ENCODE measurements around the gene PRKAR2B.
A peak's percentile ranks its signal among the peaks of the same experiment; 100 is the strongest.

Gene PRKAR2B

DNA sequence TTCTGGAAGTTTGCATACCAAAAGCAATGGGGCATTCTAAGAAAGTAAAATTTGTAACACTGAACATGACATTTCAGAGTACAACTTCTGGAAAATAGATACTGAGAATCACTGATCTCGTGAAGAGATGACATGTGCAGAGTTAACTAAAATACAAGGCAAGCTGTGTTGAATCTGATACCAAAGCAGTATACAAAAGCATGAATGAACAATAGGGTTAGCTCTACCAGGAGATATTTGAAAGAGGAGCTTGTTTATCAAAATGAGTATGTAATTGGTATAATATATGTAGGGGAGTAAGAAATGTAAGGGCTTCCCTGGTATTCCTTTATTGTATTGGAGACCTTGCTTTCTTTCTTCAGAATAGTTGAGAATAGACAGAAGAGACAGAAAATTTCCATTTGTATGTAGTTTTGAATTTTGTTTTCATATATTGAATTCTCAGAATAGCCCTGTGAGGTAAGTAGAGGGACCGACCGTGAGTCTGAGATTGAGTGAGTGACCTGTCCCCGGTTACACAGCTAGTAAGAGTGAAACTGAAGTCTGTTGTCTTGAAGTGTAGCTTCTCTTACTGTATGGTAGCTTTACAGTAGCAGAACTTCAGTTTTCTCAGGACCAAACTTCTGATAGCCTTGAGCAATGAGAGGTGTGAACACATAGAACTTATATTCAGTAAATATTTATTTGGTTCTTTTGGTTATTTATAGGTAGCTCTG, 129.3 kb downstream of the PRKAR2B start:
- peak in 1 of 58 donors; percentile 41 for DNase-seq

DNA sequence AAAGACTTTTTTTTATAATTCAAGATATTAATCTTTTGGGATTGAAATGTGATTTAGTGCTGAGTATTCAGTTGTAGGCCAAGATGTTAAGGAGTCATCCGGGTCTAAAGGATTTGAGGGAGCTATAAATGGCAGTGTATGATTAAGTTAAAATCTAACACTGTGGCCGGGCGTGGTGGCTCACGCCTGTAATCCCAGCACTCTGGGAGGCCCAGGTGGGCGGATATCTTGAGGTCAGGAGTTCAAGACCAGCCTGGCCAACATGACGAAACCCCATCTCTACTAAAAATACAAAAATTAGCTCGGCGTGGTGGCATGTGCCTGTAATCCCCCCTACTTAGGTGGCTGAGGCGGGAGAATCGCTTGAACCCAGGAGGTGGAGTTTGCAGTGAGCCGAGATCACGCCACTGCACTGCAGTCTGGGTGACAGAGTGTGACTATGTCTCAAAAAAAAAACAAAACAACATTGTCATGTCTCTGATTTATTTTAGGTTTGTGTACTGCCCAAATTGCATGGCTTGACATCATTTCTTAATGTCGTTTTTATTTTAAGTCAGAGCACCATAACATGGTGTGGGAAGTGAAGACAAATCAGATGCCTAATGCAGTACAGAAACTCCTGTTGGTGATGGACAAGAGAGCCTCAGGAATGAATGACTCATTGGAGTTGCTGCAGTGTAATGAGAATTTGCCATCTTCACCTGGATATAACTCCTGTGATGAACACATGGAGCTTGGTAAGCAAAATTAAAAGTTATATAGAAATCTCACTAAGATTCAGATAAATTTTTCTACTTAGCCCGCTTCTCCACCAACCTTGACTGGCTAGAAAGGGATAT, 135.0 kb downstream of the PRKAR2B start:
- no peak for DNase-seq

DNA sequence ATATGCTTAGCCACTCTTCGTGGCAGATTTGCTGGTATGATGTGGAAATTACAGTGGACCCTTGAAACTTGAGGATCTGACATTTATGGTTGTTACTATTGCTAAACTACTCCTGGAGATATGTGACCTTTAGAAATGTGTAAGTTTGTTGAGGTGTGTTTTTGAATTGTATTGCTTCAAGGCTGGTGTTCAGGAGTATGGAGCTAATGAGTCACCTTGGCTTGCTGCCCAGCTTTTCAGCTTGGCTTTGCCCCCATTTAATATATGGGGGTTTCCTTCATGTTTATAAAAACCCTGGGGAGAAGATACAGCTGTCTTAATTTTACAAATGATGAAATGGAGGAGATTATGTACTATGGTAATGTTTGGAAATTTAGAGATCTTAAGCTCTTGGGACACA, 135.9 kb downstream of the PRKAR2B start:
- peak in 2 of 58 donors; percentile 12 to 54 for DNase-seq

DNA sequence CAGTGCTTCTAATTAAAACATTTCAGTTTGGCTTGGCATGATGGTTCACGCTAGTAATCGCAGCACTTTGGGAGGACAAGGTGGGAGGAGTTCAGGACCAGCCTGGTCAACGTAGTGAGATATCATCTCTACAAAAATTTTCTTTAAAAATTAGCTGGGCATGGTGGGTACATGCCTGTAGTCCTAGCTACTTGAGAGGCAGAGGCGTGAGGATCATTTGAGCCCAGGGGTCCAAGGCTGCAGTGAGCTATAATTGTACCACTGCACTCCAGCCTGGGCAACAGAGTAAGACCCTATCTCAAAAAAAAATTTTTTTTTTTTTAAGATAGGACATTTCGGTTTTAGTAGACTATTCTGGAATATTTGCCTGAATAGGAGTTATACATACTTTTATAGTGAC, 136.7 kb downstream of the PRKAR2B start:
- DNase-seq: no peak

DNA sequence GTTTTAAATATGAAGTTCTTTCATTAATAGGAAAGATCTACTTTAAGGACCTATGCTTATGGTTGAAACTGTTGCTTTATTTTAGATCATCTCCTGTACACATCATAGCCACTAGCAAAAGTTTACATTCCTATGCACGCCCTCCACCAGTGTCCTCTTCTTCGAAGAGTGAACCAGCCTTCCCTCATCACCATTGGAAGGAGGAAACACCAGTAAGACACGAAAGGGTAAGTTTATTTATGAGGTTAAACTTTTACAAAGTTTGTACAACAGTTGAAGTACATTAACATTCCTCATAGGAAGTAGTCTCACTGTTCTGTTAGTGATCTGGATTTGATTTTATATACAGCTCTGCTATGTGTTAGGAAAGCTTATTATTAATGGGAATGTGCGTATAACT, 141.2 kb downstream of the PRKAR2B start:
- DNase-seq: no peak

DNA sequence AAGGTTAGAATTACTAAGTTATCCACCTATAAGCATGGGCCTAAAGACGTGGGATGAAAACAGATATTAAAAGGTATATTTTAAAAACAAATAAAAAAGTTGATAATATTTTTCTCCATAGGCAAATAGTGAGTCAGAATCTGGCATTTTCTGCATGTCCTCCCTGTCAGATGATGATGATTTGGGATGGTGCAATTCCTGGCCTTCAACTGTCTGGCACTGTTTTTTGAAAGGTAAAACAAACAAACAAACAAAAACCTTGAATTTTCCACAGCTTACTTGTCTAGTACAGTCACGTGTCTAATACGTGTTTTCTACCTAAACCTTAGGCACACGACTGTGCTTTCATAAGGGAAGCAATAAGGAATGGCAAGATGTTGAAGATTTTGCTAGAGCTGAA, 141.7 kb downstream of the PRKAR2B start:
- no peak for DNase-seq

DNA sequence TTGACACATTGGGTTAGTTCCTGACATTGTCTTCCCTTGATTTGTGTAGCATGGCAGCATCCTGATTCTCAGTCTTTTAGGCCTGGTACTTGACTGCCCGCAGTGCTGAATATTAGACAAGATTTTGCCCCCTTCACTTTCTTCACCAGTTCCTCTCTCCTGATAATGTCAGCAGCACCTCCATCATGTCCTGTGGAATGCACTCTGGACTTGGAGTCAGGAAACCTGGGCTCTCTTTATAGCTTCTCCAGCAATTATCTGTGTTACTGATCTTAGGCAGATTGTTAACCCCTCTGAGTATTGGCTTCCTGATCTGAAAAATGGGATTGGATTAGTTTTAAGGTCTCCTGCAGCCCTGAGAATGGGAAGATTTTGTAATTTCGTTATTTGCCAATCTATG, 143.3 kb downstream of the PRKAR2B start:
- DNase-seq: no peak

DNA sequence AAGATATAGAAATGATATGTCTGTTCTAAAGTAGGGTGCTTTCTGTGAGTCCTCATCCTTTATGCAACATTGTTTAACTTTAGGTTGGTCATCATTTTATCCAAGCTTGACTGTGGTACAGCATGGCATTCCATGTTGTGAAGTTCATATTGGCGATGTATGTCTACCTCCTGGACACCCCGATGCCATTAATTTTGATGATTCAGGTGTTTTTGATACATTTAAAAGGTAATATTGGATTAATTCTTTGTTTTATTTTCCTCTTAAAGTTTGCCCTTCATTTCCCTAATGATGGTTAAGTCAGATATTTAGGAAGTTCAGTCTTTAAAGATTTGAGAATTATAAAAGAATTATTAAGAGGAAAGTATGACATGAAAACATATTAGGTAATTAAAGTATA, 145.6 kb downstream of the PRKAR2B start:
- no peak for DNase-seq

DNA sequence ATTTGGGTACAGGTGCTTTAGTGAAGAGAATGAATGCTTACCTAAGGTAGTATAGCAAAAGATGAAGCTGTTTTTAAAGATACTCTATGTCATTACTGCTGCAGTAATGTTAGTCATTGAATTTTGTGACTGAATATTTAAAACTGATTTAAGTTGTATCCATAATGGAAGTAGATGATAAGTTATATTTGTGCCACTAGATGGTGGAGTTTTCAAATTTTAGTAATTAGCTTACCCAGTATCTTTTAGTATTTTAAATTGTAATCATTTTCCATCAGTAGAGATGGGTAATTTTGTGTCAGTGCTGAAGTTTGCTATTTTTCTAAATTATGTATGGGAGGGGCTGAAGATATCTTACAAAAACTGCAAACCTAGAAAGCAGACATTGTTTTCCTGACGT, 149.5 kb downstream of the PRKAR2B start:
- no peak for DNase-seq

DNA sequence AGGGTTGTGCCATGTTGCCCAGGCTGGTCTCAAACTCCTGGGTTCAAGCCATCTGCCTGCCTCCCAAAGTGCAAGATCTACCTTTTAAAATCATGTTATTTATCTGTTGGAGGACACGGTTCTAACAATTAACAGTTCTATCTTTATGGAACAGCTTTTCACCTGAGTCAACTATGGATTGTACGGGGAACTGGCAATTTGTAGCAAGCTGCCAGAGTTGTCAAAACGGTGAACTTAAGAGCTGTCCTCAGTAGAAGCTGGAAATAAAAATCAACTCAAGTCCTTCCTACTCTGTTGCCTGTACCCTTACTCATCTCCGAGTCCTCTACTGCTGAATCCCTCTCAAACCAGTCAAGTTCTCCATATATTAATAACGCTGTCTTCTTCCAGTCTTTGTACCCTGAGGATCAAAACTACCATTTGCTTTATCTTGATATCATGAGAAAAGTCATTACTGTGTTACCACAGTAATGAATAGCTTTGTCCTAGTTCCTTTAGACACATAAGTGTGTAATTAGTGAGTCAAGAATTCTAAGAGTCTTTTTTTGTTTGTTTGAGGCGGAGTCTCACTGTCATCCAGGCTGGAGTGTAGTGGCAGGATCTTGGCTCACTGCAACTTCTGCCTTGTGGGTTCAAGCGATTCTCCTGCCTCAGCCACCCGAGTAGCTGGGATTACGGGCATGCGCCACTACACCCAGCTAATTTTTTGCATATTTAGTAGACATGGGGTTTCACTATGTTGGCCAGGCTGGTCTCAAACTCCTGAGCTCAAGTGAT, 152.5 kb downstream of the PRKAR2B start:
- no peak for DNase-seq

DNA sequence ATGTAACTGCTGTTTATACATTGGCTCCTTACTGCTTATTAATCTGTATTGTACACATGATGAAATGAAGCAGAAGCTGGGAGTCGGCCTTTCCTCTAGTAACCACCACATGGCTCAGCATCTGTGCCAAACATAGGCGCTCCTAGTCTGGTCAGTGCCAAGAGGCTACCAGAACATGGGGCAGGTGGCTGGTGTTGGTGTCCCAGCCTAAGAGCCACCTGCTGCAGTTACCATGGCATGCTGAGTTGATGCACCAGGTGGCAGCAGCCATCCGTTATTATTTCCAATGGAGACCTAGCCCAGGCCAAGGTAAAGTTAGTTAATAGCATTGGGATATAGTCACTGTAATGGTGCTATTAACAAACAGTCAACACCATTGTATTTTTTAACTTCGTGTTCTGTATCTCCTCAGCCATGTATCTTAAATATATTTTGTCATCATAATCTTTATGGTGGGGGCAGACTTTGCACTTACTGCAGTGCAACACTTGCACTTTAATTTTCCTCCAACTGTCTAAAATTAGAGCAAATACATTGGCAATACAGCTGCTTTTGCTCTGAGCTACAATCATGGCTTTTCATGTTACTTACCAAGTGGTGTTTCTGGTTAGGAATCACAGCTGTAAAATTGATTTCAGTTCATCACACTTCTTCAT, 157.4 kb downstream of the PRKAR2B start:
- DNase-seq: peak in 23 of 58 donors; percentile 6 to 61 (median 28)

DNA sequence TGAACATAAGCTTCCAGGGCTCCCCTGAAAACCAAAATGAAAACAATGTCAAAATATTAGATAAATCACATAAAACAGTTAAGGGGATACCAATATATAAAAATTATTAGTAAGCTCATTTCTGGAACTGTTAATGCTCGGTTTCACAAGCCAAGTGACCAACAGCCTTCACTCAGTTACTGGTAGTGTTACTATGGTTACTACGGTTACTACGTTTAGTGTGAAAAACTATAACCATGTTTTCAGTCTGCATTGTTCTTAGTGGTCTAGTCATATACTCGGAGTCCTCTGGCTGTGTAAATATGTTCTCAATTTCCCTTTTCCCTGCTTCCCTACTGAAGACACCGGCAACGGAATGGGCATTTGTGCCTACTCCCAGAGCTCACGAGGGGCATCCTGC, 159.1 kb downstream of the PRKAR2B start:
- DNase-seq: no peak

DNA sequence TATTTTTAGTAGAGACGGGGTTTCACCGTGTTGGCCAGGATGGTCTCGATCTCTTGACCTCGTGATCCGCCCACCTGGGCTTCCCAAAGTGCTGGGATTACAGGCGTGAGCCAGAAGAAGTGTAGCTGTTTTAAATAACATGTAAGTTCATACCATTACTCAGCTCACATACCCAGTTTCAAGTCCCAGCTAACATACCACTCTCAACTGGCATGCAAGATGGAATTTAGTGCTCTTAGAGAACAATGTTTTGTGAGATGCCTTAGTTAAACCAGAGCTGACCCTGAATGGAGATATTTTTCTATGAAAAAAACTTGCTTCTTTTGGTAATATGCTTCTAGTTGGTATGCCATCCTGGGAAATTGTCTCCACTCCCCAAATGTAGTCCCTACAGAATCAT, 161.6 kb downstream of the PRKAR2B start:
- DNase-seq: no peak

DNA sequence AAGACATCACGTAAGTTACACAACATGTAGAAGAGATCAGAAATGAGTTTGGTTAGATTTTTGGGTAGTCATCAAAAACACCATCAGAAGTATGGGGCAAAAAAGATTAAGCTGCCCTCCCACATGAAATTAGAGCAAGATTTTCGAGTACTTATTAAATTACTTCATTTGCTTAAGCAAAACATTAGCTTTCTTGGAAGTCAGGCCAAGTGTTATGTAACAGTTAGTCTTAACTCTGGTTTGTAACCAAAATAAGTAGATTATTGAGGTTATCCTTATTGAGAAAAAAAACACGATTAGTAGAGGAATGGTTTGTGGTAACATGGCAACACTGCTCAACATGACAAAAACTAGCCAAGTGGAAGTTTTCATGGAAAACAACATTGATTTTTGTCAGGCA, 162.2 kb downstream of the PRKAR2B start:
- DNase-seq: no peak

DNA sequence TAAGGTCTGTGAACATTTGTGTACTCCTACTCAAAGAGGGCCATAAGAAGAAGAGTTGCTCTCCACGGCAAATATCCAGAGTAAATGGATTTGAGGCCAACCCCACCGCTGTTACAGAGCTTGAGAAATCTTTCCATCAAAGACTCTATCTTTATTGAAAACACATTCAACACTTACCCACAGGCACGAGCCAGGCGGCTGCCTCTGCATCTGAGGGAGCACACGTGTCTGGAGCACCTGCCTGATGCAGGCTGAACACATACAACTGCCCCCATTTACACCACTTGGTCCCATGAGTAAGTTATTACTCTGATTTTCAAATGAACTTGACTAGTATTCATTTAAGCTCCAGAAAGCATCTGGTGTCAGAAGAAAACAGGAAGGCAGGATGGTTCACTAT, 163.0 kb downstream of the PRKAR2B start:
- peak in 2 of 58 donors; percentile 2 to 9 for DNase-seq

DNA sequence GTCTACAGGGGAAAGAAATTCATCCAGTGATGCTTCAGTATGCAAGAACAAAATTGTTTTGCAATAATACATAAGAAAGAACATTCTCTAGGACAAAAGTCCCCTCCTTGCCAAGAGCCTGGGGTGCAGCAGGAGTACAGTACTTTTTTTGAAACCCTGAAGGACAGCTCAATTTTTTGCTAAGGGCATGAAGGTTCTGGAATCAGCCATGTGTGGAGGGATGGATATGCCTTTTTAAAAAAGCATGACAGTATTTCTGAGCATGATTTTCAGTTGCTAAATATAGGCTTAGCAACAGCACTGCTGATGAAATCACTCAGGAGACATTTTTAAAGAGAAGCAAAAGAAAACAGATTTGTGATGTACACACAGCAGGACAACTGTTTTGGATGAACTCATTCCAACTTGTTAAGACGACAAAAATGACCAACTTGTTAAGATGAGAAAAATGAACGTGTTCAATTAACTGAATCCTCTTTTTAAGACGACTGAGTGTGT, 163.6 kb downstream of the PRKAR2B start:
- peak in 4 of 58 donors; percentile 13 to 58 (median 40) for DNase-seq

DNA sequence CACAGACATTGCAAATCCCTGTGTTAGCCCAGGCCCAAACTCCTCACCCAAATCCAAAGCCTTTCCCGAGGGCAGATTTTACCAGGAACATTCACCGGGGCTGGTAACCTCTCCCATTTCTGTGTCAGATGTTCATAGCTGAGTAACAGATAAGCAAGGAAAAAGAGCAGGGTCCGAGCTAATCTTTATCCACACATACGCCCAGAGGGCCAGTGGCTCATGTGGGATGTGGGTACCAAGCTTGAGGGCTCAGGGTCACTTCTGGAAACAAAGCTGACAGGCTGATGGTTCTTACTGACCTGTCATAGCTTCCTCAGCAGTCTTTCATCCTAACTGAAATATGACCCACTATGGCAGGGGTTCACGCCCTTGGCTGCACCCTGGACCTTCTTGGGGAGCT, 164.1 kb downstream of the PRKAR2B start:
- no peak for DNase-seq

DNA sequence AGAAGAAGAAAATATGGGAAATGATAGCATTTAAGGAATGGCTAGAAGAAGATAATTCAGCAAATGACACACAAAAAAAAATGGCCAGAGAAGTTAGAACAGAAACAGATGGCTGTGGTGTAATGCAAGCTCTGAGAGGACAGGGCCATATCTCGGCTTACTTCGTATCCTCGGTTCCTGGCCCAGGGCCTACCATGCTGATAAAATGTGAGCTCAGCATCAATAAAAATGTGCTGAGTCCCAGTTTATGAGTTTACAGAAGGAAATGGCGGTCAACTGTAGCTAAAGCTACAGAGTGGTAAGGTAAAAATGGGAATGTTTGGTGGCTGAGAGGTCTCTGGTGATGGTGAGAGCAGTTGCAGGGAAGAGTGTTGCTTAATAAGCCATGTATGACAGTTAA, 165.1 kb downstream of the PRKAR2B start:
- no peak for DNase-seq

DNA sequence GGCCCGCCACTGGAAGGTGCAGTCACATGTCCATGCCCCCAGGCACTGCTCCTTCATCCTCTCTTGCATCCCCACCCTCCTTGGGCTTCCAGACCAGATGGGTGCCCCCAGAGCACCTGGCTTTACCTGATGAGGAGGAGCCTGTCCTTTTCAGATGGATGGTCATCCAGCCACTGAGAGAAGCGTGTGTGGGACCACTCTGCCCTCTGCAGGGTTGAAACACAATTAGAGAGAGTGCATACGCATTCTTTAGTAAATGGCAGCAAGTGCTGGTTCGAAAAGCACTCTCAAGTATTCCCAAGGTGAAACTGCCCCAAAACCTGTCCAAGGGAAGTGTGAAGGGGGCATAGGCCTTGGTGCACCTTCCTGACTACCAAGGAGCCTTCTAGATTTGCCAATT, 165.9 kb downstream of the PRKAR2B start:
- no peak for DNase-seq

Measured in anterior cingulate cortex (tissue), 58 donors.